Measurements from ENCODE around the gene ATXN7L3B.

DNA sequence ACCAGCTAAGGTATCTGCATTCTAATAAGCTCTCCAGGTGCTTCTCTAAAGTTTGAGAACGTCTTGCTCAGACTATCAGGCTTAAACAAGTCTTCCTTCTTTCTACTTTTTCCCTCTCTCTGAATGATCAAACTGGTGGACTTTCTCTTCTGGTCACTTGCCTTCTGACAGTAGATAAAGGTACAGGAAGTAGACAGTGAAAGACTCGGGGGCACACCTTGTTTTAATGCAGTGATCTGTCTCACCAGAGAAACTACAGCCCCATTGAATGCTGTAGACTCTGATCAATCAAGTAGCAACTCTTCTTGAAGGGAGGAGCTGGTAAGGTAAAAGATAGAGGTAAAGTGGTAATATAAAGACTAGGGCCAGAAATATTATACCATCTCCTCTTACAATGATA lies 48.1 kb upstream of the ATXN7L3B start:
- TF ChIP-seq, protein P1, sequence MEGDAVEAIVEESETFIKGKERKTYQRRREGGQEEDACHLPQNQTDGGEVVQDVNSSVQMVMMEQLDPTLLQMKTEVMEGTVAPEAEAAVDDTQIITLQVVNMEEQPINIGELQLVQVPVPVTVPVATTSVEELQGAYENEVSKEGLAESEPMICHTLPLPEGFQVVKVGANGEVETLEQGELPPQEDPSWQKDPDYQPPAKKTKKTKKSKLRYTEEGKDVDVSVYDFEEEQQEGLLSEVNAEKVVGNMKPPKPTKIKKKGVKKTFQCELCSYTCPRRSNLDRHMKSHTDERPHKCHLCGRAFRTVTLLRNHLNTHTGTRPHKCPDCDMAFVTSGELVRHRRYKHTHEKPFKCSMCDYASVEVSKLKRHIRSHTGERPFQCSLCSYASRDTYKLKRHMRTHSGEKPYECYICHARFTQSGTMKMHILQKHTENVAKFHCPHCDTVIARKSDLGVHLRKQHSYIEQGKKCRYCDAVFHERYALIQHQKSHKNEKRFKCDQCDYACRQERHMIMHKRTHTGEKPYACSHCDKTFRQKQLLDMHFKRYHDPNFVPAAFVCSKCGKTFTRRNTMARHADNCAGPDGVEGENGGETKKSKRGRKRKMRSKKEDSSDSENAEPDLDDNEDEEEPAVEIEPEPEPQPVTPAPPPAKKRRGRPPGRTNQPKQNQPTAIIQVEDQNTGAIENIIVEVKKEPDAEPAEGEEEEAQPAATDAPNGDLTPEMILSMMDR (IDR thresholded peaks at IDR 0.05; ENCODE audit: insufficient read depth, low read length, poor library complexity, severe bottlenecking) = no peak
- TF ChIP-seq EZH2phosphoT487 (conservative IDR thresholded peaks at IDR 0.05; ENCODE audit: low read length) = no peak

Data from SU-DHL-6 (cell line).